Naive thymus-derived CD4-positive, alpha-beta T cell (primary cell): ENCODE measurements around the gene LMBR1. TPM values are rescaled to one million over a fixed set of nuclear protein-coding genes. Genes with fewer than 3 reads are reported as not detected.
"Not testable (repeated sequence)": the region's sequence is repeated elsewhere in the genome, so short reads cannot be mapped to it uniquely, and the experiment has no call there.

Experiments
- ATAC-seq: fragments of 150-1000 bp; cut with Tn5 transposase; 2 replicates; pipeline ENCODE4 v1.10.0; 2021; ENCODE audit warnings: mild to moderate bottlenecking, moderate library complexity
- CTCF ChIA-PET: fragments of 350-600 bp; sonication (Branson Sonifier 250); formaldehyde crosslinking; loops from one replicate; lab custom pipeline; 2021; ENCODE audit warnings: antibody characterized with exemption; lab: Charles Lee
- POLR2A ChIA-PET: fragments of 350-600 bp; sonication (Branson Sonifier 250); formaldehyde crosslinking; loops from one replicate; lab custom pipeline; 2021; ENCODE audit warnings: antibody characterized with exemption, inconsistent platforms; lab: Charles Lee
- DNase-seq, 9 donors: peaks; one replicate each; pipeline versions ENCODE4 v3.0.0 to v3.0.0-alpha.2; 2020 to 2022; ENCODE audit warnings: mixed read lengths in 1 of 9
- H3K27ac ChIP-seq: one replicate; pipeline ENCODE4 v1.7.0; 2013; ENCODE audit warnings: mild to moderate bottlenecking, low read depth, low read length, moderate library complexity
- H3K27me3 ChIP-seq, 2 donors: one replicate each; pipeline ENCODE4 v1.7.0; 2013; ENCODE audit warnings: low read length in 2 of 2, mild to moderate bottlenecking in 2 of 2, moderate library complexity in 2 of 2; ENCODE audit not compliant: control insufficient read depth in 2 of 2, insufficient read depth in 2 of 2
- H3K36me3 ChIP-seq, 3 experiments: 1 replicate in 2 of 3; 2 replicates in 1 of 3; pipeline ENCODE4 v1.7.0; 2013; ENCODE audit warnings: low read length in 3 of 3, mild to moderate bottlenecking in 3 of 3, moderate library complexity in 1 of 3; ENCODE audit not compliant: insufficient read depth in 3 of 3, control insufficient read depth in 2 of 3
- H3K4me1 ChIP-seq, 2 donors: one replicate each; pipeline ENCODE4 v1.7.0; 2013; ENCODE audit warnings: low read length in 2 of 2, mild to moderate bottlenecking in 2 of 2, moderate library complexity in 1 of 2; ENCODE audit not compliant: control insufficient read depth in 2 of 2, insufficient read depth in 2 of 2
- H3K4me3 ChIP-seq: 2 replicates; pipeline ENCODE4 v1.7.0; 2013; ENCODE audit warnings: mild to moderate bottlenecking, low read length
- H3K9me3 ChIP-seq, 3 experiments: 1 replicate in 2 of 3; 2 replicates in 1 of 3; pipeline ENCODE4 v1.7.0; 2013; ENCODE audit warnings: low read length in 3 of 3; ENCODE audit not compliant: control insufficient read depth in 2 of 3
- H3K27ac Mint-ChIP-seq, 9 donors: one replicate each; pipeline ENCODE4 v1.8.0; 2020 to 2022; ENCODE audit warnings: mixed read lengths in 9 of 9, mild to moderate bottlenecking in 8 of 9, moderate library complexity in 5 of 9, inconsistent platforms in 2 of 9
- H3K27me3 Mint-ChIP-seq, 5 donors: one replicate each; pipeline ENCODE4 v1.8.0; 2021 to 2022; ENCODE audit warnings: mixed read lengths in 5 of 5, mild to moderate bottlenecking in 1 of 5
- H3K36me3 Mint-ChIP-seq, 5 donors: one replicate each; pipeline ENCODE4 v1.8.0; 2020 to 2022; ENCODE audit warnings: mixed read lengths in 5 of 5, mild to moderate bottlenecking in 3 of 5, inconsistent platforms in 1 of 5
- H3K4me1 Mint-ChIP-seq, 7 donors: one replicate each; pipeline ENCODE4 v1.8.0; 2020 to 2022; ENCODE audit warnings: mixed read lengths in 7 of 7, mild to moderate bottlenecking in 3 of 7, inconsistent platforms in 1 of 7
- H3K4me3 Mint-ChIP-seq, 10 donors: one replicate each; pipeline ENCODE4 v1.8.0; 2020 to 2022; ENCODE audit warnings: mild to moderate bottlenecking in 10 of 10, mixed read lengths in 10 of 10, moderate library complexity in 6 of 10, inconsistent platforms in 2 of 10
- H3K9me3 Mint-ChIP-seq, 11 donors: one replicate each; pipeline ENCODE4 v1.8.0; 2020 to 2022; ENCODE audit warnings: mixed read lengths in 11 of 11, mild to moderate bottlenecking in 4 of 11, inconsistent platforms in 1 of 11, moderate library complexity in 1 of 11
- intact Hi-C, 2 donors: fragments of 100-400 bp; cut with micrococcal nuclease; formaldehyde crosslinking; loops; one replicate each; pipeline ENCODE4 v1.15.1; 2023
- polyA plus RNA-seq, 2 donors: library from polyadenylated mRNA; unstranded; fragments of 300-500 nt; fragmentation: Illumina TruSeq; gene quantifications; one replicate each; pipeline ENCODE4 v1.2.3, GENCODE V29; 2021
- total RNA-seq, 6 experiments: library from RNA in 5 of 6; stranded (reverse) in 5 of 6; gene quantifications; 1 replicate in 5 of 6; 2 replicates in 1 of 6; pipeline ENCODE4 v1.2.3 and lab custom pipeline; 2021 to 2026

The LMBR1 gene
- total and polyA plus RNA-seq, 7 experiments from 2014 or later, result 34.5 to 101 (median 63.3) TPM

DNA sequence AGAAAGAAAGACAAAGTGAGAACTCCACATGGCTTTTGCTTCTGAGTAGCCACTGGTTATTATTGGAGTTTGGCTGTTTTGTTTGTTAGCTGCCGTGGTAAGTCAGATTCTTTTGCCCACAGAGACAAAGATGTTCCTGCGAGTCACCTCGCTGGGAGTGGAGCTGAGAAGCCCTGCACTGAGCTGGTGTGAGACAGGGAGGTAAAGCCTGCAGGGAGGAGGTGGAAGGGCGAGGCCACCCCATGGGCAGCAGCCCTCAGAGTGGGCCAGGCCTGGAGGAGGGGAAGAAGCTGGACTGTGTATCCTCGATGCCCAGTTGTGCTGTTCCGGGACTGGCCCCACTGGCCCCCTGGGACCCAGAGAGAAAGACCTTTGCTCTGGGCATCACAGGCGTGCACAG lies 42.3 kb upstream of the LMBR1 start:
- Mint-ChIP-seq H3K4me3 (no peak overlapping the region), H3K27me3 (peaks cover 0 to 15% (median 9%) of the 10 kb centered on the region in 5 donors), H3K36me3 (no peaks in the 10 kb centered on the region), H3K9me3 (no peaks in the 10 kb centered on the region), H3K27ac (no peak overlapping the region), H3K4me1 (peaks cover 0 to 12% (median 3%) of the 10 kb centered on the region in 7 donors)
- Histone ChIP-seq H3K36me3 (no peaks in the 10 kb centered on the region), H3K4me3 (no peak overlapping the region), H3K27ac (no peak overlapping the region), H3K27me3 (no peaks in the 10 kb centered on the region), H3K4me1 (no peaks in the 10 kb centered on the region), H3K9me3 (no peaks in the 10 kb centered on the region)
- intact Hi-C loops, result no loop called here
- ATAC-seq, result no peak
- DNase-seq, result no peak
- CTCF ChIA-PET, result no interaction called here
- POLR2A ChIA-PET, result no interaction called here

DNA sequence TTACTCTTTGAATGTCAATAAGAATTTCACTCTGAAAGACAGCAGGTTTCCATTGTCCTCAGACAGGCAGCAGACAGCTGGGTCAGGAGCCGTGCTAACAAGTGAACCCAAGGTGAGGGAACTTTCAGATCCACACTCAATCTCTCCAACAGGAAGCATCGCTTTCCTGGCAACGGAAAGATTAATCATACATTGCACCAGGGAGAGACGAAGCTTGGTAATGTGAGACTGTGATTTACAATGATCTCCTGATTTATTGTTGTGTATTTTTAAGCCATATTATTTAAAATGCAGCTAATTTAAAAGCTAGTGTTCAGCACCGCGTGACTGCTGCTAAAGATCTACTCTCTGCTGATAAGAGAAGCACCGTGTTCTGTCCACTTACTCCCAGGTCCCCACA lies 39.0 kb upstream of the LMBR1 start:
- no peak overlapping the region for H3K4me3 ChIP-seq
- H3K4me1 Mint-ChIP-seq, result peaks cover 0 to 38% (median 6%) of the 10 kb centered on the region in 7 donors
- no peaks in the 10 kb centered on the region for H3K27me3 ChIP-seq
- H3K36me3 ChIP-seq, result no peaks in the 10 kb centered on the region
- ChIA-PET POLR2A (interaction anchor here (0.6 kb wide), 1 partner anchor 90 kb away, joined by 3 read pairs; no protein-coding TSS in a partner anchor), CTCF (no interaction called here)
- H3K27ac Mint-ChIP-seq, result no peak overlapping the region
- H3K36me3 Mint-ChIP-seq, result no peaks in the 10 kb centered on the region
- no peaks in the 10 kb centered on the region for H3K9me3 Mint-ChIP-seq
- H3K27me3 Mint-ChIP-seq, result peaks cover 0 to 45% (median 3%) of the 10 kb centered on the region in 5 donors
- H3K4me3 Mint-ChIP-seq, result no peak overlapping the region
- H3K4me1 ChIP-seq, result no peaks in the 10 kb centered on the region
- ATAC-seq, result no peak
- no peak overlapping the region for H3K27ac ChIP-seq
- DNase-seq, result no peak
- intact Hi-C loops, result no loop called here
- H3K9me3 ChIP-seq, result no peaks in the 10 kb centered on the region

- Mint-ChIP-seq H3K4me1 (peaks cover 0 to 41% (median 6%) of the 10 kb centered on the region in 7 donors), H3K27ac (peak overlapping the region in 2 of 9 donors; percentile 35 to 56), H3K9me3 (no peaks in the 10 kb centered on the region), H3K27me3 (peaks cover 0 to 53% (median 0%) of the 10 kb centered on the region in 5 donors), H3K4me3 (peak overlapping the region in 3 of 10 donors; percentile 18 to 64 (median 43)), H3K36me3 (no peaks in the 10 kb centered on the region)
- Histone ChIP-seq H3K27ac (no peak overlapping the region), H3K9me3 (no peaks in the 10 kb centered on the region), H3K36me3 (no peaks in the 10 kb centered on the region), H3K4me1 (no peaks in the 10 kb centered on the region), H3K27me3 (no peaks in the 10 kb centered on the region), H3K4me3 (no peak overlapping the region)
- DNase-seq (peak in 1 of 9 donors; percentile 46), ATAC-seq (peak; percentile 83)
- ChIA-PET CTCF (interaction anchor here (0.7 kb wide), 1 partner anchor 114 kb away, joined by 3 read pairs; no protein-coding TSS in a partner anchor), POLR2A (no interaction called here)
- intact Hi-C loops, result no loop called here
These were observed 37.0 kb upstream of the LMBR1 start for GRCh38 chr7:156929789-156930539.

DNA sequence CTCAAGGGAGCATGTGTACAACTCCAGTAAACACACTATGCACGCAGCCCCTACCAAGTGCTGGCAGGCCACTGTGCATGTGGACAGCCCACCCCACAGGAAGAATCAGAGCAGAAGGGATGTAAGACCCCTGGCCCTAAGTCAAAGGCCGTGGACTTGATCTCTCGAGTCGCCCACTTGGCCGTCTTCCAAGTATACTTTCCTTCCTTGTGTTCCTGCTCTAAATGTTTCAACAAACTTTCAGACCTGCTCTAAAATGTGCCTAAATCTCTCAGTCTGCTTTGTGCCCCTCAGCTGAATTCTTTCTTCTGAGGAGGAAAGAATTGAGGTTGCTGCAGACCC lies 35.4 kb upstream of the LMBR1 start:
- intact Hi-C loops, result no loop called here
- no peaks in the 10 kb centered on the region for H3K36me3 ChIP-seq
- H3K27me3 ChIP-seq, result no peaks in the 10 kb centered on the region
- Mint-ChIP-seq H3K4me1 (peaks cover 7 to 52% (median 13%) of the 10 kb centered on the region in 7 donors), H3K27me3 (peaks cover 0 to 60% (median 0%) of the 10 kb centered on the region in 5 donors), H3K4me3 (peak overlapping the region in 1 of 10 donors; percentile 10), H3K27ac (no peak overlapping the region), H3K9me3 (no peaks in the 10 kb centered on the region), H3K36me3 (peaks cover 0 to under 1% (median 0%) of the 10 kb centered on the region in 5 donors)
- POLR2A ChIA-PET, result no interaction called here
- H3K4me3 ChIP-seq, result no peak overlapping the region
- H3K9me3 ChIP-seq, result no peaks in the 10 kb centered on the region
- CTCF ChIA-PET, result no interaction called here
- ATAC-seq, result no peak
- DNase-seq, result no peak
- no peak overlapping the region for H3K27ac ChIP-seq
- peaks cover 0 to 4% of the 10 kb centered on the region in 2 donors for H3K4me1 ChIP-seq

GRCh38 chr7:156927571-156928405 lies 34.8 kb upstream of the LMBR1 start:
- Histone ChIP-seq H3K27ac (no peak overlapping the region), H3K36me3 (no peaks in the 10 kb centered on the region), H3K27me3 (no peaks in the 10 kb centered on the region), H3K4me1 (peaks cover 1 to 8% of the 10 kb centered on the region in 2 donors), H3K4me3 (no peak overlapping the region), H3K9me3 (no peaks in the 10 kb centered on the region)
- H3K4me1 Mint-ChIP-seq, result peaks cover 11 to 58% (median 19%) of the 10 kb centered on the region in 7 donors
- peaks cover 0 to 2% (median 0%) of the 10 kb centered on the region in 11 donors for H3K9me3 Mint-ChIP-seq
- CTCF ChIA-PET, result no interaction called here
- peaks cover 0 to 64% (median 0%) of the 10 kb centered on the region in 5 donors for H3K27me3 Mint-ChIP-seq
- intact Hi-C loops, result no loop called here
- no peak for DNase-seq
- POLR2A ChIA-PET, result interaction anchor here (0.9 to 1.0 kb wide), 2 partner anchors 9 to 21 kb away, joined by 3 to 4 read pairs; no protein-coding TSS in a partner anchor
- no peak overlapping the region for H3K4me3 Mint-ChIP-seq
- H3K27ac Mint-ChIP-seq, result no peak overlapping the region
- H3K36me3 Mint-ChIP-seq, result peaks cover 0 to 4% (median 0%) of the 10 kb centered on the region in 5 donors
- ATAC-seq, result no peak

DNA sequence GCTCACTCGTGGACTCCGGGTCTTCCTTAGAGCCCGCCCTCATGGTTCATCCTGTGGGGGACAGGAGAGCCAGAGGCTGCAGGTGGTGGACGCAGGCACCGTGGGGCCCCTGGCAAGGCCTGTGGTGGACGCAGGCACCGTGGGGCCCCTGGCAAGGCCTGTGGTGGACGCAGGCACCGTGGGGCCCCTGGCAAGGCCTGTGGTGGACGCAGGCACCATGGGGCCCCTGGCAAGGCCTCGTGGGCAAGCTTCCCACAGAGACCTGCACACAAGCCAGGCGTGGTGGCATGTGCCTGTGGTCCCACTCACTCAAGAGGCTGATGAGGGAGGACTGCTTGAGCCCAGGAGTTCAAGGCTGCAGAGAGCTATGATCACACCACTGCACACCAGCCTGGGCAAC lies 32.8 kb upstream of the LMBR1 start:
- intact Hi-C loops, H3K36me3 Mint-ChIP-seq, H3K4me3 ChIP-seq, H3K4me3 Mint-ChIP-seq, H3K9me3 ChIP-seq, H3K27ac Mint-ChIP-seq, DNase-seq, H3K27ac ChIP-seq, H3K9me3 Mint-ChIP-seq, H3K27me3 ChIP-seq, CTCF ChIA-PET, POLR2A ChIA-PET, H3K36me3 ChIP-seq, ATAC-seq: not testable (repeated sequence)
- H3K4me1 ChIP-seq, result peaks cover 17 to 18% of the 10 kb centered on the region in 2 donors
- H3K4me1 Mint-ChIP-seq, result peaks cover 9 to 56% (median 27%) of the 10 kb centered on the region in 7 donors
- peaks cover 0 to 55% (median 0%) of the 10 kb centered on the region in 5 donors for H3K27me3 Mint-ChIP-seq
